OCI-LY1 (cell line): ENCODE results near the gene YPEL2.

Experiments
- EZH2 ChIP-seq: fragments of 200-600 bp; sonication (generic), shearing (Covaris generic); IDR thresholded peaks from 2 replicates; pipeline ENCODE4 v1.8.0; 2017; ENCODE audit warnings: borderline replicate concordance, mixed run types, mild to moderate bottlenecking, antibody characterized with exemption, low read length, moderate library complexity, mixed read lengths
- TF ChIP-seq, protein P1 (sequence below): fragments of 200-600 bp; sonication (generic), shearing (Covaris generic); IDR thresholded peaks from 2 replicates; pipeline ENCODE4 v1.5.1; 2017; ENCODE audit warnings: mild to moderate bottlenecking, antibody characterized with exemption, low read length, moderate library complexity, mixed read lengths

GRCh38 chr17:59443106-59443505 is 111.7 kb downstream of the YPEL2 start:
- TF ChIP-seq, protein P1, sequence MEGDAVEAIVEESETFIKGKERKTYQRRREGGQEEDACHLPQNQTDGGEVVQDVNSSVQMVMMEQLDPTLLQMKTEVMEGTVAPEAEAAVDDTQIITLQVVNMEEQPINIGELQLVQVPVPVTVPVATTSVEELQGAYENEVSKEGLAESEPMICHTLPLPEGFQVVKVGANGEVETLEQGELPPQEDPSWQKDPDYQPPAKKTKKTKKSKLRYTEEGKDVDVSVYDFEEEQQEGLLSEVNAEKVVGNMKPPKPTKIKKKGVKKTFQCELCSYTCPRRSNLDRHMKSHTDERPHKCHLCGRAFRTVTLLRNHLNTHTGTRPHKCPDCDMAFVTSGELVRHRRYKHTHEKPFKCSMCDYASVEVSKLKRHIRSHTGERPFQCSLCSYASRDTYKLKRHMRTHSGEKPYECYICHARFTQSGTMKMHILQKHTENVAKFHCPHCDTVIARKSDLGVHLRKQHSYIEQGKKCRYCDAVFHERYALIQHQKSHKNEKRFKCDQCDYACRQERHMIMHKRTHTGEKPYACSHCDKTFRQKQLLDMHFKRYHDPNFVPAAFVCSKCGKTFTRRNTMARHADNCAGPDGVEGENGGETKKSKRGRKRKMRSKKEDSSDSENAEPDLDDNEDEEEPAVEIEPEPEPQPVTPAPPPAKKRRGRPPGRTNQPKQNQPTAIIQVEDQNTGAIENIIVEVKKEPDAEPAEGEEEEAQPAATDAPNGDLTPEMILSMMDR, result no peak
- no peak for TF ChIP-seq EZH2
